SK-N-SH (cell line): Measurements from ENCODE around the gene KRT6B. TPM values are rescaled to one million over a fixed set of nuclear protein-coding genes. Genes with fewer than 3 reads are reported as not detected.

Experiments
- CTCF ChIA-PET: fragments of 300-600, 350-600 bp; formaldehyde crosslinking; extraction: SDS; loops from one replicate; lab custom pipeline; 2021; lab: Yijun Ruan, JAX
- POLR2A ChIA-PET: fragments of 350-600 bp; sonication (Branson Sonifier 250); formaldehyde crosslinking; extraction: SDS; loops from one replicate; lab custom pipeline; 2020; ENCODE audit warnings: antibody characterized with exemption, inconsistent platforms; lab: Yijun Ruan, JAX
- DNase-seq: peaks from one replicate; pipeline ENCODE4 v3.0.0; 2012
- H2AFZ ChIP-seq: fragments of 200-600 bp; sonication (generic); 2 replicates; pipeline ENCODE4 v1.8.1; 2016; ENCODE audit warnings: antibody characterized with exemption, mild to moderate bottlenecking, low read depth
- H3F3A ChIP-seq: fragments of 200-600 bp; sonication (generic); replicated peaks from 2 replicates; pipeline ENCODE3; 2016; ENCODE audit warnings: antibody characterized with exemption, mild to moderate bottlenecking; ENCODE audit not compliant: insufficient read depth
- H3K27ac ChIP-seq, 2 experiments: fragments of 200-500 bp in 1 of 2; fragments of 200-600 bp in 1 of 2; sonication (Bioruptor generic) in 1 of 2; sonication (generic), shearing (Covaris generic) in 1 of 2; 2 replicates each; pipeline versions ENCODE4 v1.5.1 to v1.6.1; 2014 to 2016; ENCODE audit warnings: low read depth in 2 of 2, inconsistent platforms in 1 of 2, low read length in 1 of 2, mild to moderate bottlenecking in 1 of 2, mixed read lengths in 1 of 2
- H3K27me3 ChIP-seq: fragments of 200-600 bp; sonication (generic), shearing (Covaris generic); 2 replicates; pipeline ENCODE4 v1.6.1; 2016; ENCODE audit warnings: mixed run types; ENCODE audit not compliant: insufficient read depth
- H3K36me3 ChIP-seq, 2 experiments: fragments of 200-500 bp in 1 of 2; fragments of 200-600 bp in 1 of 2; sonication (Bioruptor generic) in 1 of 2; sonication (generic) in 1 of 2; replicated peaks in 1 of 2; 2 replicates each; pipeline versions ENCODE3 to v1.5.1; 2014 to 2016; ENCODE audit warnings: low read length in 1 of 2, mild to moderate bottlenecking in 1 of 2; ENCODE audit not compliant: insufficient read depth in 2 of 2, control insufficient read depth in 1 of 2
- H3K4me1 ChIP-seq, 2 experiments: fragments of 200-500 bp in 1 of 2; fragments of 200-600 bp in 1 of 2; sonication (Bioruptor generic) in 1 of 2; sonication (generic), shearing (Covaris generic) in 1 of 2; 2 replicates each; pipeline versions ENCODE4 v1.5.1 to v1.6.1; 2014 to 2016; ENCODE audit warnings: low read depth in 1 of 2, low read length in 1 of 2, mixed run types in 1 of 2; ENCODE audit not compliant: insufficient read depth in 2 of 2, control insufficient read depth in 1 of 2
- H3K4me2 ChIP-seq: fragments of 200-600 bp; sonication (generic), shearing (Covaris generic); 2 replicates; pipeline ENCODE4 v1.6.1; 2017; ENCODE audit warnings: mixed run types
- H3K4me3 ChIP-seq, 2 experiments: fragments of 200-500 bp in 1 of 2; fragments of 200-600 bp in 1 of 2; sonication (Bioruptor generic) in 1 of 2; sonication (generic), shearing (Covaris generic) in 1 of 2; 2 replicates each; pipeline versions ENCODE4 v1.5.1 to v1.8.1; 2014 to 2016; ENCODE audit warnings: low read depth in 2 of 2, inconsistent platforms in 1 of 2, low read length in 1 of 2, mild to moderate bottlenecking in 1 of 2, mixed read lengths in 1 of 2, moderate library complexity in 1 of 2
- H3K79me2 ChIP-seq: fragments of 200-600 bp; sonication (generic); 2 replicates; pipeline ENCODE4 v1.8.1; 2017; ENCODE audit warnings: mild to moderate bottlenecking; ENCODE audit not compliant: insufficient read depth
- H3K9ac ChIP-seq: fragments of 200-600 bp; sonication (generic); 2 replicates; pipeline ENCODE4 v1.6.1; 2017; ENCODE audit warnings: mixed run types
- H3K9me2 ChIP-seq: fragments of 200-600 bp; sonication (generic); 2 replicates; pipeline ENCODE4 v1.6.1; 2017; ENCODE audit warnings: mixed run types
- H3K9me3 ChIP-seq: fragments of 200-600 bp; sonication (generic); 2 replicates; pipeline ENCODE4 v1.6.1; 2017; ENCODE audit warnings: mixed run types, mild to moderate bottlenecking, moderate library complexity
- H4K20me1 ChIP-seq: fragments of 200-600 bp; sonication (generic); 2 replicates; pipeline ENCODE4 v1.6.1; 2017; ENCODE audit warnings: mild to moderate bottlenecking, mixed run types; ENCODE audit not compliant: insufficient read depth
- CHD2 ChIP-seq: fragments of 150-350 bp; IDR thresholded peaks from 2 replicates; pipeline ENCODE4 v1.6.1; 2018; ENCODE audit warnings: low read length; ENCODE audit not compliant: partially characterized antibody
- CTCF ChIP-seq: fragments of 200-600 bp; sonication (generic); IDR thresholded peaks from 2 replicates; pipeline ENCODE4 v1.6.1; 2017; ENCODE audit warnings: antibody characterized with exemption, mild to moderate bottlenecking, moderate library complexity
- FOXJ3 ChIP-seq: sonication (generic); formaldehyde crosslinking; IDR thresholded peaks from 2 replicates; pipeline ENCODE4 v1.5.1; 2020; ENCODE audit warnings: mild to moderate bottlenecking, missing genetic modification reagents
- FOXM1 ChIP-seq: IDR thresholded peaks from 2 replicates; pipeline ENCODE4 v1.4.0; 2012; ENCODE audit warnings: low read depth, mild to moderate bottlenecking
- JUND ChIP-seq: IDR thresholded peaks from 2 replicates; pipeline ENCODE4 v1.4.0; 2012
- MAX ChIP-seq: IDR thresholded peaks from 2 replicates; pipeline ENCODE4 v1.4.0; 2012; ENCODE audit warnings: low read depth
- MXI1 ChIP-seq: IDR thresholded peaks from 2 replicates; pipeline ENCODE4 v1.6.1; 2012; ENCODE audit warnings: mild to moderate bottlenecking, low read depth, low read length, improper control_type of control experiment
- PBX3 ChIP-seq: IDR thresholded peaks from 2 replicates; pipeline ENCODE4; 2012
- POLR2AphosphoS5 ChIP-seq: IDR thresholded peaks from 2 replicates; pipeline ENCODE4 v1.6.1; 2012; ENCODE audit warnings: low read depth, low read length
- RAD21 ChIP-seq: IDR thresholded peaks from 2 replicates; pipeline ENCODE4 v1.6.1; 2012; ENCODE audit warnings: mild to moderate bottlenecking, low read length
- RXRA ChIP-seq: IDR thresholded peaks from 2 replicates; pipeline ENCODE4 v1.4.0; 2012; ENCODE audit warnings: low read depth, mild to moderate bottlenecking, borderline replicate concordance
- SMC3 ChIP-seq: IDR thresholded peaks from 2 replicates; pipeline ENCODE4 v1.6.1; 2012; ENCODE audit warnings: low read depth, low read length, improper control_type of control experiment
- TCF12 ChIP-seq: IDR thresholded peaks from 2 replicates; pipeline ENCODE4 v1.4.0; 2012
- USF2 ChIP-seq: fragments of 150-350 bp; IDR thresholded peaks from 2 replicates; pipeline ENCODE4 v1.6.1; 2017; ENCODE audit warnings: antibody characterized with exemption, low read length, low read depth, borderline replicate concordance
- ZBTB33 ChIP-seq: IDR thresholded peaks from 2 replicates; pipeline ENCODE4 v1.4.0; 2012; ENCODE audit warnings: low read depth, borderline replicate concordance
- WGBS: methylation state at CpG from one replicate; pipeline ENCODE4 v1.1.6; 2017; ENCODE audit warnings: low lambda C conversion rate; 5-methylcytosine and 5-hydroxymethylcytosine counted together
- polyA plus RNA-seq, 3 experiments: library from polyadenylated mRNA; depleted of rRNA; stranded (reverse); fragments of >200 nt; gene quantifications; 2 replicates each; pipeline ENCODE4 v1.2.3, GENCODE V29; 2012

The KRT6B gene
- polyA plus RNA-seq, 1 of the 3 experiments (the other 2 are of a cell fraction): not detected

- CTCF ChIA-PET: interaction anchor here (1.4 kb wide), 1 partner anchor 340 kb away, joined by 3 read pairs; no protein-coding TSS in a partner anchor
These were observed 44.1 kb upstream of the KRT6B start for GRCh38 chr12:52496054-52496453.

More at GRCh38 chr12:52496054-52496453, 44.1 kb upstream of the KRT6B start:
- DNase-seq: no peak
- H3K9ac ChIP-seq: no peak overlapping the region
- TF ChIP-seq POLR2AphosphoS5 (no peak), RAD21 (no peak), SMC3 (no peak), CHD2 (no peak), ZBTB33 (no peak), MAX (no peak), RXRA (no peak), TCF12 (no peak), MXI1 (no peak), CTCF (no peak), USF2 (no peak), JUND (no peak), FOXM1 (no peak), FOXJ3 (CRISPR knock-in tag) (no peak), PBX3 (no peak)
- TF ChIP-seq, all 33 proteins: peak for 0
- no peaks in the 10 kb centered on the region for H3K9me2 ChIP-seq
- no peaks in the 10 kb centered on the region for H4K20me1 ChIP-seq
- no peak overlapping the region for H3K4me2 ChIP-seq
- WGBS: 14% methylated on average over 2 of the region's 2 CpGs
- no peak overlapping the region for H2AFZ ChIP-seq
- H3K36me3 ChIP-seq: no peaks in the 10 kb centered on the region
- H3K9me3 ChIP-seq: no peaks in the 10 kb centered on the region
- H3K27ac ChIP-seq: no peak overlapping the region
- POLR2A ChIA-PET: no interaction called here
- H3K4me3 ChIP-seq: no peak overlapping the region
- peaks cover 38% of the 10 kb centered on the region; the same call in 1 of the 2 replicates for H3K27me3 ChIP-seq
- H3K4me1 ChIP-seq: no peaks in the 10 kb centered on the region; a peak in 1 of 4 replicates
- no peaks in the 10 kb centered on the region for H3F3A ChIP-seq
- no peaks in the 10 kb centered on the region for H3K79me2 ChIP-seq
